MCF 10A (cell line): ENCODE data around the gene TCOF1. TPM values are rescaled to one million over a fixed set of nuclear protein-coding genes. Genes with fewer than 3 reads are reported as not detected.
A peak's percentile ranks its signal among the peaks of the same experiment; 100 is the strongest.

Experiments
- BruUV-seq: library from RNA; stranded (reverse); fragments of 400-500 nt; replicated peaks from 2 replicates; lab custom pipeline; 2021; lab: Mats Ljungman, UMichigan
- CTCF ChIA-PET: fragments of 300-600 bp; sonication (Branson Sonifier 250); formaldehyde crosslinking; extraction: SDS; loops from one replicate; lab custom pipeline; 2021; ENCODE audit warnings: antibody characterized with exemption, inconsistent platforms; lab: Yijun Ruan, JAX
- POLR2A ChIA-PET: fragments of 300-600, 350-650 bp; sonication (Branson Sonifier 250); formaldehyde crosslinking; extraction: SDS; loops from one replicate; lab custom pipeline; 2020; ENCODE audit warnings: antibody characterized with exemption, inconsistent platforms; lab: Yijun Ruan, JAX
- DNase-seq: peaks from one replicate; pipeline ENCODE4 v3.0.0-alpha.2; 2018; ENCODE audit not compliant: unreplicated experiment
- H3K27ac Mint-ChIP-seq: one replicate; pipeline ENCODE4 v1.8.0; 2022; ENCODE audit warnings: mild to moderate bottlenecking, low read depth, mixed read lengths; ENCODE audit not compliant: unreplicated experiment
- H3K27me3 Mint-ChIP-seq: one replicate; pipeline ENCODE4 v1.8.0; 2022; ENCODE audit warnings: mixed read lengths; ENCODE audit not compliant: insufficient read depth, unreplicated experiment
- H3K36me3 Mint-ChIP-seq: one replicate; pipeline ENCODE4 v1.8.0; 2022; ENCODE audit warnings: mild to moderate bottlenecking, moderate library complexity, mixed read lengths; ENCODE audit not compliant: insufficient read depth, unreplicated experiment
- H3K4me1 Mint-ChIP-seq: one replicate; pipeline ENCODE4 v1.8.0; 2022; ENCODE audit warnings: mixed read lengths; ENCODE audit not compliant: insufficient read depth, unreplicated experiment
- H3K4me3 Mint-ChIP-seq: one replicate; pipeline ENCODE4 v1.8.0; 2022; ENCODE audit warnings: mild to moderate bottlenecking, moderate library complexity, mixed read lengths; ENCODE audit not compliant: unreplicated experiment
- H3K9me3 Mint-ChIP-seq: one replicate; pipeline ENCODE4 v1.8.0; 2022; ENCODE audit warnings: mixed read lengths; ENCODE audit not compliant: unreplicated experiment
- intact Hi-C: fragments of 100-400 bp; cut with micrococcal nuclease; formaldehyde crosslinking; loops from 2 replicates; pipeline ENCODE4 v1.14.1; 2022
- total RNA-seq: library from RNA; stranded (reverse); gene quantifications from 2 replicates; pipeline ENCODE4 v1.2.3, GENCODE V29; 2022
- TF ChIP-seq, protein P1 (sequence below): fragments of 200-600 bp; IDR thresholded peaks from one replicate; pipeline ENCODE4 v1.8.0; 2022; ENCODE audit warnings: antibody characterized with exemption, mild to moderate bottlenecking; ENCODE audit not compliant: unreplicated experiment

Gene TCOF1
- total RNA-seq, 1 experiment from 2014 or later, result 83.5 TPM

DNA sequence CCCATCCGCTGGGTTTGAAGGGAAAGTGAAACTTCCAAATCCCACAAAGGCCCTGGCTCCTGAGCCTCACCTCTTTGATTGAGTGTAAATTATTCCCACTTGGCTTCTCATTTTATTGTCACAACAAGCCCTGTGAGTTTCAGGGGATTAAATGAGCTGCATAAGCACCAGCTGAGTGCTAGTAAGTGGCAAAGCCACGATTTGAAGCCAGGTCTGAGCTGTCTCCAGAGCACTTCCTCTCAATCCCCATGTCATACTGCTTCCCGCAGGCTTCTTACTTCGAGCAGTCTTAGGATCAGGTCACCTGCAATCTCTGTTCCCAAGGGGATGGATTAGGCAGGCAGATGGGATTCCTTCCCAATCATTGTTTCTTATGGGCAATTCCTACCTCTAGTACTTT lies 74.1 kb downstream of the TCOF1 start:
- TF ChIP-seq, protein P1, sequence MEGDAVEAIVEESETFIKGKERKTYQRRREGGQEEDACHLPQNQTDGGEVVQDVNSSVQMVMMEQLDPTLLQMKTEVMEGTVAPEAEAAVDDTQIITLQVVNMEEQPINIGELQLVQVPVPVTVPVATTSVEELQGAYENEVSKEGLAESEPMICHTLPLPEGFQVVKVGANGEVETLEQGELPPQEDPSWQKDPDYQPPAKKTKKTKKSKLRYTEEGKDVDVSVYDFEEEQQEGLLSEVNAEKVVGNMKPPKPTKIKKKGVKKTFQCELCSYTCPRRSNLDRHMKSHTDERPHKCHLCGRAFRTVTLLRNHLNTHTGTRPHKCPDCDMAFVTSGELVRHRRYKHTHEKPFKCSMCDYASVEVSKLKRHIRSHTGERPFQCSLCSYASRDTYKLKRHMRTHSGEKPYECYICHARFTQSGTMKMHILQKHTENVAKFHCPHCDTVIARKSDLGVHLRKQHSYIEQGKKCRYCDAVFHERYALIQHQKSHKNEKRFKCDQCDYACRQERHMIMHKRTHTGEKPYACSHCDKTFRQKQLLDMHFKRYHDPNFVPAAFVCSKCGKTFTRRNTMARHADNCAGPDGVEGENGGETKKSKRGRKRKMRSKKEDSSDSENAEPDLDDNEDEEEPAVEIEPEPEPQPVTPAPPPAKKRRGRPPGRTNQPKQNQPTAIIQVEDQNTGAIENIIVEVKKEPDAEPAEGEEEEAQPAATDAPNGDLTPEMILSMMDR, result no peak
- no TSS peak for BruUV-seq
- no peaks in the 10 kb centered on the region for H3K9me3 Mint-ChIP-seq
- no peak overlapping the region for H3K27ac Mint-ChIP-seq
- ChIA-PET POLR2A (interaction anchor here (1.2 kb wide), 1 partner anchor 11 kb away, joined by 3 read pairs; no protein-coding TSS in a partner anchor), CTCF (interaction anchor here (0.7 to 0.9 kb wide), 3 partner anchors 11 to 445 kb away, joined by 3 to 5 read pairs (median 3); no protein-coding TSS in a partner anchor)
- peaks cover 9% of the 10 kb centered on the region for H3K4me1 Mint-ChIP-seq
- no peak for DNase-seq
- H3K27me3 Mint-ChIP-seq, result no peaks in the 10 kb centered on the region
- H3K4me3 Mint-ChIP-seq, result no peak overlapping the region
- H3K36me3 Mint-ChIP-seq, result no peaks in the 10 kb centered on the region
- intact Hi-C loops, result loop anchor here (10.0 kb wide), 1 partner anchor 427 kb away; the partner anchor contains the start of genes HMGXB3 and TIGD6

DNA sequence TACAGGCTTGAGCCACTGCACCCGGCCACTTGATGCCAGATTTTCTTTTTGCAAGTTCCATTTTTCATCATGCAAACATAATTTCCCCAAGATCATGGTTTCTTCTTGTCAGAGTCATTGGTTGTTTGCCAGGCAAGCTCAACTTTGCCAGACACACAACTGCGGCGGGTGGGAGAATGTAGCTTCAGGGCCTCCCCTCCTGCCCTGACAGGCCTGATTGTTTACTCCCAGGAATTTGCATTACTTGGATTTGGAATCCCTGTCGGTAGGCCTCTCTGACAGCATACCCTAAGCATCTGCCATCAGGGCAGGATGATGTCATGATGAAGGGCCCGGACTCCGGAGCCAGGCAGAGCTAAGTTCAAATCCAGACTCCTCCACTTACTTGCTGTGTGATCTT lies 77.0 kb downstream of the TCOF1 start:
- Mint-ChIP-seq H3K4me1 (peaks cover 14% of the 10 kb centered on the region), H3K27me3 (no peaks in the 10 kb centered on the region), H3K9me3 (no peaks in the 10 kb centered on the region), H3K36me3 (peaks cover 3% of the 10 kb centered on the region), H3K4me3 (no peak overlapping the region), H3K27ac (no peak overlapping the region)
- no TSS peak for BruUV-seq
- intact Hi-C loops, result loop anchor here (10.0 kb wide), 1 partner anchor 430 kb away; the partner anchor contains the start of genes HMGXB3 and TIGD6
- ChIA-PET POLR2A (interaction anchor here (0.6 to 2.1 kb wide), 5 partner anchors 12 to 434 kb away, joined by 3 to 12 read pairs (median 3); partner anchors contain the start of genes HMGXB3, RPS14 and TIGD6), CTCF (interaction anchor here (0.6 to 4.1 kb wide), 10 partner anchors 13 to 362 kb away, joined by 3 to 9 read pairs (median 4); no protein-coding TSS in a partner anchor)
- TF ChIP-seq, protein P1, result no peak
- DNase-seq, result peak; percentile 81

DNA sequence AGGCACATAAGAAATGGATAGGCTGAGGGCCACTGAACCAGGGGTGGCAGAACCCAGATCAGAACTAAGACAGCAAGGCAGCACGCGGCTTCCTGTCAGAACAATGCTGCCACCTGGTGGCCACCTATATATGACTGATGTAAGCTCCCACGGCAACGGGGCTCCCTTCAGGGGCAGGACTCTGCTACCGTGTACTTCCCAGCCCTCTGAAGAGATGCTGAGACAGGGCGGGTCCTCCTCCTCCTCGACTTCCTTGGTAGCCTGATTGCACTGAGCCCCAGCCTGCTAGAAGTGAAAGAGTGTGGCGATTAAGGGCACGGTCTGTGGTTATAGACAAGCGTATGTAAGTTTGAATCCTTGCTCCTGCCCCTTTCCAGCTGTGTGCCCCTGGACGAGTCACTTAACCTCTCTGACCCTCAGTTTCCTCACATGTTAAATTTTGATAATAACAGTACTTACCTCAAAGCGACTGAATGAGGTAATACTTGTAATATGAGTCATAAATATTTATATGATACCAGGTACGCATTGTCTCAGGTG lies 78.7 kb downstream of the TCOF1 start:
- H3K36me3 Mint-ChIP-seq, result peaks cover 6% of the 10 kb centered on the region
- intact Hi-C loops, result loop anchor here (1.0 to 10.0 kb wide), 5 partner anchors 79 to 431 kb away; partner anchors contain the start of genes HMGXB3, TCOF1 and TIGD6
- CTCF ChIA-PET, result interaction anchor here (0.6 to 4.1 kb wide), 23 partner anchors 11 to 900 kb away, joined by 3 to 11 read pairs (median 3); no protein-coding TSS in a partner anchor
- TF ChIP-seq, protein P1, result peak; percentile 94
- no peak overlapping the region for H3K4me3 Mint-ChIP-seq
- H3K27ac Mint-ChIP-seq, result no peak overlapping the region
- no peaks in the 10 kb centered on the region for H3K9me3 Mint-ChIP-seq
- no TSS peak for BruUV-seq
- POLR2A ChIA-PET, result interaction anchor here (0.7 to 1.2 kb wide), 4 partner anchors 13 to 1162 kb away, joined by 3 to 6 read pairs (median 4); partner anchors contain the start of genes RPS14 and TCOF1
- peak; percentile 89 for DNase-seq
- no peaks in the 10 kb centered on the region for H3K27me3 Mint-ChIP-seq
- peaks cover 14% of the 10 kb centered on the region for H3K4me1 Mint-ChIP-seq
